ENCODE measurements around the gene COL6A1.
"Not testable (repeated sequence)": the region's sequence is repeated elsewhere in the genome, so short reads cannot be mapped to it uniquely, and the experiment has no call there.

- TF ChIP-seq, protein P1, sequence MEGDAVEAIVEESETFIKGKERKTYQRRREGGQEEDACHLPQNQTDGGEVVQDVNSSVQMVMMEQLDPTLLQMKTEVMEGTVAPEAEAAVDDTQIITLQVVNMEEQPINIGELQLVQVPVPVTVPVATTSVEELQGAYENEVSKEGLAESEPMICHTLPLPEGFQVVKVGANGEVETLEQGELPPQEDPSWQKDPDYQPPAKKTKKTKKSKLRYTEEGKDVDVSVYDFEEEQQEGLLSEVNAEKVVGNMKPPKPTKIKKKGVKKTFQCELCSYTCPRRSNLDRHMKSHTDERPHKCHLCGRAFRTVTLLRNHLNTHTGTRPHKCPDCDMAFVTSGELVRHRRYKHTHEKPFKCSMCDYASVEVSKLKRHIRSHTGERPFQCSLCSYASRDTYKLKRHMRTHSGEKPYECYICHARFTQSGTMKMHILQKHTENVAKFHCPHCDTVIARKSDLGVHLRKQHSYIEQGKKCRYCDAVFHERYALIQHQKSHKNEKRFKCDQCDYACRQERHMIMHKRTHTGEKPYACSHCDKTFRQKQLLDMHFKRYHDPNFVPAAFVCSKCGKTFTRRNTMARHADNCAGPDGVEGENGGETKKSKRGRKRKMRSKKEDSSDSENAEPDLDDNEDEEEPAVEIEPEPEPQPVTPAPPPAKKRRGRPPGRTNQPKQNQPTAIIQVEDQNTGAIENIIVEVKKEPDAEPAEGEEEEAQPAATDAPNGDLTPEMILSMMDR (conservative IDR thresholded peaks at IDR 0.05; ENCODE audit: low read depth, low read length), result not testable (repeated sequence)
- not testable (repeated sequence) for TF ChIP-seq EZH2 (IDR thresholded peaks at IDR 0.05; ENCODE audit: borderline replicate concordance, low read depth, low read length, poor library complexity, severe bottlenecking)
These were observed 20.2 kb upstream of the COL6A1 start for GRCh38 chr21:45961408-45961807.
